Panc1 (cell line): Measurements from ENCODE around the gene TIAM2. TPM values are rescaled to one million over a fixed set of nuclear protein-coding genes. Genes with fewer than 3 reads are reported as not detected.
"Not testable (repeated sequence)": the region's sequence is repeated elsewhere in the genome, so short reads cannot be mapped to it uniquely, and the experiment has no call there.

Experiments used
- ATAC-seq: fragments of 200-7000 bp; cut with Tn5 transposase; 2 replicates; pipeline ENCODE4 v1.9.1; 2020; ENCODE audit warnings: mild to moderate bottlenecking, moderate library complexity
- BruUV-seq: library from RNA; stranded (reverse); fragments of 400-500 nt; replicated peaks from 2 replicates; lab custom pipeline; 2021; lab: Mats Ljungman, UMichigan
- CTCF ChIA-PET: fragments of 300-600 bp; sonication (Branson Sonifier 250); formaldehyde crosslinking; loops from one replicate; lab custom pipeline; 2022; ENCODE audit warnings: antibody characterized with exemption; lab: Charles Lee
- POLR2A ChIA-PET: fragments of 300-600 bp; sonication (Branson Sonifier 250); formaldehyde crosslinking; loops from one replicate; lab custom pipeline; 2022; ENCODE audit warnings: antibody characterized with exemption; lab: Charles Lee
- DNase-seq: peaks from one replicate; pipeline ENCODE4 v3.0.0-alpha.2; 2010; ENCODE audit warnings: low read depth, low spot score
- H3K27ac ChIP-seq: 2 replicates; pipeline ENCODE4 v1.5.1; 2011; ENCODE audit warnings: mild to moderate bottlenecking, low read length, inconsistent platforms
- H3K27me3 ChIP-seq: fragments of 200-500 bp; sonication (Bioruptor generic); 2 replicates; pipeline ENCODE4 v1.6.0; 2014; ENCODE audit warnings: low read length, inconsistent platforms; ENCODE audit not compliant: control insufficient read depth, insufficient read depth
- H3K36me3 ChIP-seq: fragments of 200-500 bp; sonication (Bioruptor generic); 2 replicates; pipeline ENCODE4 v1.5.1; 2014; ENCODE audit warnings: inconsistent platforms, mild to moderate bottlenecking, low read length, moderate library complexity; ENCODE audit not compliant: control insufficient read depth, insufficient read depth
- H3K4me1 ChIP-seq: 2 replicates; pipeline ENCODE4 v1.5.1; 2011; ENCODE audit warnings: inconsistent platforms, mild to moderate bottlenecking, low read length, moderate library complexity; ENCODE audit not compliant: control insufficient read depth, insufficient read depth
- H3K4me3 ChIP-seq, 2 experiments: 2 replicates each; pipeline ENCODE4 v1.5.1; 2011 to 2012; ENCODE audit warnings: low read depth in 2 of 2, low read length in 2 of 2, mild to moderate bottlenecking in 2 of 2, inconsistent platforms in 1 of 2, moderate library complexity in 1 of 2
- H3K9me3 ChIP-seq: fragments of 200-500 bp; sonication (Bioruptor generic); 2 replicates; pipeline ENCODE4 v1.5.1; 2014; ENCODE audit warnings: low read depth, mild to moderate bottlenecking, inconsistent platforms, low read length, moderate library complexity; ENCODE audit not compliant: control insufficient read depth, insufficient read depth
- POLR2AphosphoS5 ChIP-seq: IDR thresholded peaks from 2 replicates; pipeline ENCODE4 v1.6.1; 2012; ENCODE audit warnings: mild to moderate bottlenecking, low read depth, low read length, moderate library complexity
- SIN3A ChIP-seq: IDR thresholded peaks from 2 replicates; pipeline ENCODE4 v1.6.1; 2012; ENCODE audit warnings: low read depth, mild to moderate bottlenecking, low read length, moderate library complexity, borderline replicate concordance; ENCODE audit not compliant: insufficient read depth
- TCF7L2 ChIP-seq: IDR thresholded peaks from 2 replicates; pipeline ENCODE4 v1.6.1; 2011; ENCODE audit warnings: mild to moderate bottlenecking, low read depth, low read length, inconsistent platforms
- in situ Hi-C: cut with HindIII; loops from 2 replicates; pipeline ENCODE4 v1.10.0; 2016; ENCODE audit warnings: low sequenced_read_pairs, low pct_unique_long_range_greater_than_20kb
- intact Hi-C: fragments of 100-400 bp; cut with micrococcal nuclease; formaldehyde crosslinking; loops from one replicate; pipeline ENCODE4 v1.10.0; 2022; ENCODE audit not compliant: unreplicated experiment
- total RNA-seq: library from RNA; stranded (reverse); gene quantifications from one replicate; pipeline ENCODE4 v1.2.1, GENCODE V29; 2021; ENCODE audit not compliant: unreplicated experiment
- TF ChIP-seq, protein P1 (sequence below), 2 experiments: IDR thresholded peaks; 2 replicates each; pipeline ENCODE4 v1.6.1; 2011 to 2012; ENCODE audit warnings: low read depth in 2 of 2, control low read depth in 1 of 2, low read length in 1 of 2, mild to moderate bottlenecking in 1 of 2, moderate library complexity in 1 of 2; ENCODE audit not compliant: insufficient read depth in 1 of 2
- TF ChIP-seq, protein P2 (sequence below): fragments of 450-650 bp; IDR thresholded peaks from 2 replicates; pipeline ENCODE4 v1.5.1; 2017; ENCODE audit warnings: mild to moderate bottlenecking

TIAM2 gene
- total RNA-seq, 1 experiment from 2014 or later, result 14.9 TPM

DNA sequence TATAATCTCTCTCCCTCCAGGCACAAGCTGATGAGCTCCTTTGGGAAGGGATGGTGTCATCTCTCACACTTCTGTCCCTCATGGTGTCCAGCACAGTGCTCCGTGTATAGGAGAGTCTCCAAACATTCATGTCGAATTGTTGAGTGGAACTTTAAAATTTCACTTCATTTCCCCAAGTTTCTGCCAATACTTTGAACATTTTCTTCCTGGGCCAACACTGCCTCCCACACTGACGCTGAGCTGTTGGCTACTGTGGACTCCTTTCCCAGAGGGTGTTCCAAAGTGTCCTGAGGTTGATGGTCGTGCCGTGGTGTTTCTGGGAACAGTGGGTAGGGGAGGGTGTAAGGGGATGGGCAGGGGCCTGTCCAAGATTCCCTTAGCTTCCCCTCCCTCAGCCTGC, 122.7 kb downstream of the TIAM2 start:
- intact Hi-C loops, result no loop called here

DNA sequence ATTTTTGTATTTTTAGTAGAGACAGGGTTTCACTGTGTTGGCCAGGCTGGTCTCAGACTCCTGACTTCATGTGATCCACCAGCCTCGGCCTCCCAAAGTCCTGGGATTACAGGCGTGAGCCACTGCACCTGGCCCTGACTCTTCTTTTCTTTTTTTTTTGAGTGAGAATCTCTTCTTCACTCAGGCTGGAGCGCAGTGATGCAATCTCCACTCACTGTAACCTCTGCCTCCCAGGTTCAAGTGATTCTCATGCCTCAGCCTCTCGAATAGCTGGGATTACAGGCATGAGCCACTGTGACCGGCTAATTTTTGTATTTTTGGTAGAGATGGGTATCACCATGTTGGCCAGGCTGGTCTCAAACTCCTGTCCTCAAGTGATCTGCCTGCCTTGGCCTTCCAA, 124.1 kb downstream of the TIAM2 start:
- H3K9me3 ChIP-seq, DNase-seq, POLR2A ChIA-PET, in situ Hi-C loops, H3K27ac ChIP-seq, H3K4me3 ChIP-seq, intact Hi-C loops, BruUV-seq, H3K36me3 ChIP-seq, ATAC-seq, CTCF ChIA-PET, H3K27me3 ChIP-seq: not testable (repeated sequence)
- peaks cover 18% of the 10 kb centered on the region for H3K4me1 ChIP-seq

More for the DNA sequence above, 122.7 kb downstream of the TIAM2 start:
- CTCF ChIA-PET, result no interaction called here
- peak overlapping the region; percentile 54; the same call in 1 of the 2 replicates for H3K27ac ChIP-seq
- H3K36me3 ChIP-seq, result no peaks in the 10 kb centered on the region
- in situ Hi-C loops, result no loop called here
- BruUV-seq, result no TSS peak
- H3K4me1 ChIP-seq, result peaks cover 13% of the 10 kb centered on the region
- no peaks in the 10 kb centered on the region for H3K27me3 ChIP-seq
- no peak overlapping the region for H3K4me3 ChIP-seq
- TF ChIP-seq SIN3A (no peak), POLR2AphosphoS5 (no peak), TCF7L2 (no peak)
- TF ChIP-seq, protein P1, sequence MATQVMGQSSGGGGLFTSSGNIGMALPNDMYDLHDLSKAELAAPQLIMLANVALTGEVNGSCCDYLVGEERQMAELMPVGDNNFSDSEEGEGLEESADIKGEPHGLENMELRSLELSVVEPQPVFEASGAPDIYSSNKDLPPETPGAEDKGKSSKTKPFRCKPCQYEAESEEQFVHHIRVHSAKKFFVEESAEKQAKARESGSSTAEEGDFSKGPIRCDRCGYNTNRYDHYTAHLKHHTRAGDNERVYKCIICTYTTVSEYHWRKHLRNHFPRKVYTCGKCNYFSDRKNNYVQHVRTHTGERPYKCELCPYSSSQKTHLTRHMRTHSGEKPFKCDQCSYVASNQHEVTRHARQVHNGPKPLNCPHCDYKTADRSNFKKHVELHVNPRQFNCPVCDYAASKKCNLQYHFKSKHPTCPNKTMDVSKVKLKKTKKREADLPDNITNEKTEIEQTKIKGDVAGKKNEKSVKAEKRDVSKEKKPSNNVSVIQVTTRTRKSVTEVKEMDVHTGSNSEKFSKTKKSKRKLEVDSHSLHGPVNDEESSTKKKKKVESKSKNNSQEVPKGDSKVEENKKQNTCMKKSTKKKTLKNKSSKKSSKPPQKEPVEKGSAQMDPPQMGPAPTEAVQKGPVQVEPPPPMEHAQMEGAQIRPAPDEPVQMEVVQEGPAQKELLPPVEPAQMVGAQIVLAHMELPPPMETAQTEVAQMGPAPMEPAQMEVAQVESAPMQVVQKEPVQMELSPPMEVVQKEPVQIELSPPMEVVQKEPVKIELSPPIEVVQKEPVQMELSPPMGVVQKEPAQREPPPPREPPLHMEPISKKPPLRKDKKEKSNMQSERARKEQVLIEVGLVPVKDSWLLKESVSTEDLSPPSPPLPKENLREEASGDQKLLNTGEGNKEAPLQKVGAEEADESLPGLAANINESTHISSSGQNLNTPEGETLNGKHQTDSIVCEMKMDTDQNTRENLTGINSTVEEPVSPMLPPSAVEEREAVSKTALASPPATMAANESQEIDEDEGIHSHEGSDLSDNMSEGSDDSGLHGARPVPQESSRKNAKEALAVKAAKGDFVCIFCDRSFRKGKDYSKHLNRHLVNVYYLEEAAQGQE (IDR thresholded peaks at IDR 0.05; ENCODE audit: insufficient read depth in 1 of 2, low read depth in 2 of 2, low read length in 1 of 2), result no peak
- TF ChIP-seq, protein P2, sequence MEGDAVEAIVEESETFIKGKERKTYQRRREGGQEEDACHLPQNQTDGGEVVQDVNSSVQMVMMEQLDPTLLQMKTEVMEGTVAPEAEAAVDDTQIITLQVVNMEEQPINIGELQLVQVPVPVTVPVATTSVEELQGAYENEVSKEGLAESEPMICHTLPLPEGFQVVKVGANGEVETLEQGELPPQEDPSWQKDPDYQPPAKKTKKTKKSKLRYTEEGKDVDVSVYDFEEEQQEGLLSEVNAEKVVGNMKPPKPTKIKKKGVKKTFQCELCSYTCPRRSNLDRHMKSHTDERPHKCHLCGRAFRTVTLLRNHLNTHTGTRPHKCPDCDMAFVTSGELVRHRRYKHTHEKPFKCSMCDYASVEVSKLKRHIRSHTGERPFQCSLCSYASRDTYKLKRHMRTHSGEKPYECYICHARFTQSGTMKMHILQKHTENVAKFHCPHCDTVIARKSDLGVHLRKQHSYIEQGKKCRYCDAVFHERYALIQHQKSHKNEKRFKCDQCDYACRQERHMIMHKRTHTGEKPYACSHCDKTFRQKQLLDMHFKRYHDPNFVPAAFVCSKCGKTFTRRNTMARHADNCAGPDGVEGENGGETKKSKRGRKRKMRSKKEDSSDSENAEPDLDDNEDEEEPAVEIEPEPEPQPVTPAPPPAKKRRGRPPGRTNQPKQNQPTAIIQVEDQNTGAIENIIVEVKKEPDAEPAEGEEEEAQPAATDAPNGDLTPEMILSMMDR, result no peak
- POLR2A ChIA-PET, result no interaction called here
- DNase-seq, result no peak
- no peak; the same call in 1 of the 2 replicates for ATAC-seq
- no peaks in the 10 kb centered on the region for H3K9me3 ChIP-seq

DNA sequence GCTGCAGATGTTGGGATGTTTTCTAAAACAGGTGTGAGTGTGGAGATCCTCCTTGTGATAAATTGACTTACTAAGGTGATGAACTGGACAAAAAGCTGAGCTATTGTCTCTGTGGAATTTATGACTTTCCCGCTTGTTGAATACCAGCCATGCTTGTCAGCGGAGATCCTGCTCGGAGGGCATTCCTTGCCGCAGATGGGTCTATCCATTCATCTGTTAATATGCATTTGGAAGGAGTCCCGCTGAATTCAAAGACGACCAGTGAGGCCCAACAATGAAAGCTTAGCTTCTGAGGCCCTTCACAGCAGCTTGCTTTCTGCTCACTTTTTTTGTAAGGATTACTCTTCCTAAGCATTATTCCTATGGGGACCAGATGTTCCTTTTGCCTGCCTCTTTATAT, 124.9 kb downstream of the TIAM2 start:
- BruUV-seq, result no TSS peak
- in situ Hi-C loops, result no loop called here
- DNase-seq (no peak), ATAC-seq (no peak)
- Histone ChIP-seq H3K36me3 (no peaks in the 10 kb centered on the region), H3K4me1 (peaks cover 18% of the 10 kb centered on the region), H3K27me3 (no peaks in the 10 kb centered on the region), H3K27ac (0 out of 2 replicates have a peak overlapping the region, but pooled peaks have one; percentile 7), H3K9me3 (no peaks in the 10 kb centered on the region), H3K4me3 (no peak overlapping the region)
- POLR2A ChIA-PET, result no interaction called here
- intact Hi-C loops, result no loop called here
- no peak for TF ChIP-seq TCF7L2
- no peak for TF ChIP-seq POLR2AphosphoS5
- TF ChIP-seq SIN3A, result no peak
- TF ChIP-seq, protein P1 (IDR thresholded peaks at IDR 0.05; ENCODE audit: insufficient read depth in 1 of 2, low read depth in 2 of 2, low read length in 1 of 2), result no peak
- TF ChIP-seq, protein P2, result no peak
- CTCF ChIA-PET, result no interaction called here
